ENCODE data around the gene RHBDF1.

- TF ChIP-seq FOXM1 (IDR thresholded peaks at IDR 0.05; ENCODE audit: borderline replicate concordance) (no peak), SP1 (IDR thresholded peaks at IDR 0.05) (no peak), TARDBP (IDR thresholded peaks at IDR 0.05) (no peak), ELF4 (IDR thresholded peaks at IDR 0.05) (no peak), BHLHE40 (IDR thresholded peaks at IDR 0.05; ENCODE audit: borderline replicate concordance) (no peak), CTBP1 (IDR thresholded peaks at IDR 0.05; ENCODE audit: borderline replicate concordance) (no peak), NFRKB (IDR thresholded peaks at IDR 0.05) (no peak), L3MBTL2 (conservative IDR thresholded peaks at IDR 0.05) (peak; percentile 92)
These were observed 18.8 kb downstream of the RHBDF1 start, which contains the start of the genes POLR3K and SNRNP25 for GRCh38 chr16:53346-54236.

Measured in HEK293T (cell line).